Astrocyte (in vitro differentiated cells and primary cell): ENCODE measurements around the gene TMEM18.

Experiments used
- EZH2 ChIP-seq: IDR thresholded peaks from 2 replicates; pipeline ENCODE4 v1.6.1; 2012; ENCODE audit warnings: mild to moderate bottlenecking, low read length, inconsistent platforms; ENCODE audit not compliant: insufficient read depth
- TF ChIP-seq, protein P1 (sequence below): IDR thresholded peaks from 2 replicates; pipeline ENCODE4 v1.5.1; 2011; ENCODE audit warnings: low read depth, mild to moderate bottlenecking, inconsistent platforms, low read length, moderate library complexity; ENCODE audit not compliant: insufficient read depth

DNA sequence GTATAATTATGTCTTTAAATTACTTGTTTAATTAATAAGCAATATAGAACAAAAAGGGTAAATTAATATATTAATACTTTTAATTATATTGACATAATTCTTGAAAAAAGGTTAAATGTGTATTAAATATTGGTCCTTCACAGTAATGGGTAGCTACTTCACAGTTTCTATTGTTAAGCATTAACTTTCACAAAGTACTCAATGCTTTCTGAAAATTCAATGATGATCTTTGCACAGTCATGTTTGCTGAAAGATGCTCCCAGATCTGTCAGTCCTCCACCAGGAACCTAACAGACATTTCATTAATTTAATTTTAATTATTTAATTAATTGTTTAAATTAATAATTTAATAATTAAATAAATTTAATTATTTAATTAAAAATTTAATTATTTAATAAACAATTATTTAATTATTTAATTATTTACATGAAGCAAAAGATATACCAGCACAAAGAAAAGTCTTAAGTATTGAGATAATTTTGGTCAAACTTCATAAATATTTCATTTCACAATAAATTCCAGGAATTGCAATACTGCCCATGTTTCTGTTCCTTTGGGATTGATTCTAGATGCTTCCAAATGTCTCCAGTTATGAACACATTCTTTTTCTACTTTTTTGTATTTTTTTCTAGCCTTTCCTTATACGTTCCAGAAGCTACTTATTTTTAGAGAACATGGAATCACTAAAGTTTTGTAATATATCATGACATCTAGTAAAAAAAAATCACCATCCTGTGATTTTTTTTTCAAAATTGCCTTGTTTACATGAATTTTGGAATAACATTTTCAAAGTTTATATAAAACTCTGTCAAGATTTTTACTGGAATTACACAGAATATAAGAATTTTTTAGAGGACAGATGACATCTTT lies 46.5 kb downstream of the TMEM18 start:
- TF ChIP-seq, protein P1, sequence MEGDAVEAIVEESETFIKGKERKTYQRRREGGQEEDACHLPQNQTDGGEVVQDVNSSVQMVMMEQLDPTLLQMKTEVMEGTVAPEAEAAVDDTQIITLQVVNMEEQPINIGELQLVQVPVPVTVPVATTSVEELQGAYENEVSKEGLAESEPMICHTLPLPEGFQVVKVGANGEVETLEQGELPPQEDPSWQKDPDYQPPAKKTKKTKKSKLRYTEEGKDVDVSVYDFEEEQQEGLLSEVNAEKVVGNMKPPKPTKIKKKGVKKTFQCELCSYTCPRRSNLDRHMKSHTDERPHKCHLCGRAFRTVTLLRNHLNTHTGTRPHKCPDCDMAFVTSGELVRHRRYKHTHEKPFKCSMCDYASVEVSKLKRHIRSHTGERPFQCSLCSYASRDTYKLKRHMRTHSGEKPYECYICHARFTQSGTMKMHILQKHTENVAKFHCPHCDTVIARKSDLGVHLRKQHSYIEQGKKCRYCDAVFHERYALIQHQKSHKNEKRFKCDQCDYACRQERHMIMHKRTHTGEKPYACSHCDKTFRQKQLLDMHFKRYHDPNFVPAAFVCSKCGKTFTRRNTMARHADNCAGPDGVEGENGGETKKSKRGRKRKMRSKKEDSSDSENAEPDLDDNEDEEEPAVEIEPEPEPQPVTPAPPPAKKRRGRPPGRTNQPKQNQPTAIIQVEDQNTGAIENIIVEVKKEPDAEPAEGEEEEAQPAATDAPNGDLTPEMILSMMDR: no peak
- no peak for TF ChIP-seq EZH2
